Right lobe of liver (tissue), 6 donors: ENCODE results near the gene DAD1. TPM values are rescaled to one million over a fixed set of nuclear protein-coding genes. Genes with fewer than 3 reads are reported as not detected.
"Not testable (repeated sequence)": the region's sequence is repeated elsewhere in the genome, so short reads cannot be mapped to it uniquely, and the experiment has no call there.

Experiments
- ATAC-seq, 4 donors: fragments of 200-7000 bp; cut with Tn5 transposase; one replicate each; pipeline ENCODE4 v1.9.1; 2020; ENCODE audit warnings: mild to moderate bottlenecking in 4 of 4, moderate library complexity in 4 of 4
- DNase-seq, 3 donors: peaks; one replicate each; pipeline ENCODE4 v3.0.0-alpha.2; 2020
- H3K27ac ChIP-seq, 3 donors: fragments of 200-600 bp; one replicate each; pipeline ENCODE4 v1.8.0; 2022
- H3K27me3 ChIP-seq, 2 donors: fragments of 200-600 bp; one replicate each; pipeline ENCODE4 v1.8.0; 2022
- H3K36me3 ChIP-seq, 4 donors: fragments of 200-600 bp; sonication (generic) in 1 of 4; one replicate each; pipeline versions ENCODE4 v1.5.1 to v1.8.0; 2017 to 2022; ENCODE audit warnings: control low read depth in 1 of 4
- H3K4me1 ChIP-seq, 4 donors: fragments of 200-600 bp; sonication (generic) in 1 of 4; one replicate each; pipeline versions ENCODE4 v1.5.1 to v1.8.0; 2017 to 2022; ENCODE audit warnings: control low read depth in 1 of 4
- H3K4me3 ChIP-seq, 3 donors: fragments of 200-600 bp; one replicate each; pipeline ENCODE4 v1.8.0; 2022
- H3K9me3 ChIP-seq, 4 donors: fragments of 200-600 bp; sonication (generic) in 1 of 4; one replicate each; pipeline versions ENCODE4 v1.5.1 to v1.8.0; 2017 to 2022; ENCODE audit warnings: control low read depth in 1 of 4
- POLR2A ChIP-seq: fragments of 450-650 bp; IDR thresholded peaks from one replicate; pipeline ENCODE4 v1.6.1; 2017; ENCODE audit warnings: antibody characterized with exemption, mild to moderate bottlenecking
- WGBS: methylation state at CpG from one replicate; pipeline ENCODE4 v1.1.6; 2018; ENCODE audit warnings: low coverage, low lambda C conversion rate; ENCODE audit not compliant: insufficient coverage; ENCODE audit errors: missing lambda C conversion rate; 5-methylcytosine and 5-hydroxymethylcytosine counted together
- intact Hi-C, 2 donors: fragments of 100-400 bp; cut with DNase I; formaldehyde crosslinking; loops; one replicate each; pipeline versions ENCODE4 v1.11.2 to v1.14.1; 2022
- total RNA-seq, 6 experiments: library from RNA; depleted of rRNA in 2 of 6; stranded (reverse); fragments of >200 nt in 2 of 6; fragmentation: NEBNext Ultra II Directional in 3 of 6; extraction: Animal tissue kit (Norgen Biotek cat#: 25700) in 3 of 6; gene quantifications; one replicate each; pipeline versions ENCODE4 v1.1.0 to v1.2.4, GENCODE V29; 2016 to 2023
- TF ChIP-seq, protein P1 (sequence below), 4 donors: fragments of 200-600 bp in 3 of 4; fragments of 450-650 bp in 1 of 4; IDR thresholded peaks; one replicate each; pipeline versions ENCODE4 v1.5.1 to v1.8.0; 2016 to 2022; ENCODE audit warnings: antibody characterized with exemption in 4 of 4, mild to moderate bottlenecking in 2 of 4
- donor health status: DM: no; HTN: yes; CAD: no.
- donor health status: DM: no; HTN: no; CAD: no.
- donor health status: DM: no; HTN: no; CAD: no.
- donor health status: DM: no; HTN: yes; CAD: no.
- donor health status: DM: no; HTN: yes; CAD: no.

Gene DAD1
- total RNA-seq, 6 experiments from 2014 or later: 107 to 249 (median 133) TPM

DNA sequence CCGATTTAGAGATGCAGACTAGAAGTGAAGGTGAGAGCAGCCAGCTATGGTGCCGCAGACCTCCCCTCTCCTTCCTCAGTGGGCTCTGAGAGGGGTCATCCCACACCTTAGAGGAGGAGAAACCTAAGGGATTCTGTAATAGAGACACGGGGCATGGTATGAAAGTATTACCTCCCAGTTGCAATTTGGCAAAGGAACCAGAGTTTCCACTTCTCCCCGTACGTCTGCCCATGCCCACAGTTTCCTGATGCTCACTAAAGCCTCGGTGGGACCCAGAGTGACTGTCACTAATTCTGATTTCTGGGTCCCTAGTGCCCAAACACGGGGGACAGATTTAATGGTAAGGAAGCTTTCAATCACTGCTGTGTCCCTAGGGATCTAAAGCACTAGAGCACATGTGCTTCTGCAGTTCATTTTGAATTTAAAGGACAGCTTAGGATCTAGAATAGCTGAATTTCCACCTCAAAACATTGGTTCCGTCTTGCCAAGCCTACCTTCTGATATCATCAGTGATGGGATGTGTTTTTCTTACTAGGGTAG lies 44.1 kb downstream of the DAD1 start:
- Histone ChIP-seq H3K27ac (no peak overlapping the region), H3K4me1 (no peaks in the 10 kb centered on the region)
- ATAC-seq: no peak

DNA sequence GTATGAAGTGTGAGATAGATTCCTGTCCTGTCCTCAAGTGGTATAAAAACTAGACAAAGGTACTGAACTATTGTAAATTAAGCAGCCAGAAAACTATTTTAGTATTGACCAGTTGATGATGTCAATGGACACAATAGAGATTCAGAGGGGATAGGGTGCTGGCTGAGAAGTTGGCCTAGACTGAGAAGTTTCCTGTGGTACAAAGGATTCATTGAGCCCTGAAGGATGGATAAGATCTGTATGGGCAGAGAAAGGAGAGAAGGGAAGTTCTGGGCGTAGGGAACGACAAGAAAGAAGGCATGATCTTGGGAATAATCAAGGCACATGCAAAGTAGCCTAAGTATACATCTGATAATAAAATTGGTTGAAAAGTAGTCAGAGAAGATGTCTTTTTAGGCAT lies 44.6 kb downstream of the DAD1 start:
- Histone ChIP-seq H3K27me3 (no peaks in the 10 kb centered on the region), H3K4me1 (no peaks in the 10 kb centered on the region), H3K4me3 (no peak overlapping the region), H3K9me3 (no peaks in the 10 kb centered on the region), H3K36me3 (no peaks in the 10 kb centered on the region), H3K27ac (no peak overlapping the region)
- DNase-seq: no peak
- ATAC-seq: no peak
- intact Hi-C loops: no loop called here
- 61% methylated on average over 2 of the region's 2 CpGs for WGBS
- TF ChIP-seq, protein P1, sequence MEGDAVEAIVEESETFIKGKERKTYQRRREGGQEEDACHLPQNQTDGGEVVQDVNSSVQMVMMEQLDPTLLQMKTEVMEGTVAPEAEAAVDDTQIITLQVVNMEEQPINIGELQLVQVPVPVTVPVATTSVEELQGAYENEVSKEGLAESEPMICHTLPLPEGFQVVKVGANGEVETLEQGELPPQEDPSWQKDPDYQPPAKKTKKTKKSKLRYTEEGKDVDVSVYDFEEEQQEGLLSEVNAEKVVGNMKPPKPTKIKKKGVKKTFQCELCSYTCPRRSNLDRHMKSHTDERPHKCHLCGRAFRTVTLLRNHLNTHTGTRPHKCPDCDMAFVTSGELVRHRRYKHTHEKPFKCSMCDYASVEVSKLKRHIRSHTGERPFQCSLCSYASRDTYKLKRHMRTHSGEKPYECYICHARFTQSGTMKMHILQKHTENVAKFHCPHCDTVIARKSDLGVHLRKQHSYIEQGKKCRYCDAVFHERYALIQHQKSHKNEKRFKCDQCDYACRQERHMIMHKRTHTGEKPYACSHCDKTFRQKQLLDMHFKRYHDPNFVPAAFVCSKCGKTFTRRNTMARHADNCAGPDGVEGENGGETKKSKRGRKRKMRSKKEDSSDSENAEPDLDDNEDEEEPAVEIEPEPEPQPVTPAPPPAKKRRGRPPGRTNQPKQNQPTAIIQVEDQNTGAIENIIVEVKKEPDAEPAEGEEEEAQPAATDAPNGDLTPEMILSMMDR (IDR thresholded peaks at IDR 0.05): no peak
- no peak for TF ChIP-seq POLR2A

More for the DNA sequence above, 44.1 kb downstream of the DAD1 start:
- WGBS: 39% methylated on average over 6 of the region's 8 CpGs
- intact Hi-C loops: no loop called here
- no peak for DNase-seq
- H3K27me3 ChIP-seq: no peaks in the 10 kb centered on the region
- no peaks in the 10 kb centered on the region for H3K36me3 ChIP-seq
- no peak overlapping the region for H3K4me3 ChIP-seq
- no peak for TF ChIP-seq POLR2A
- TF ChIP-seq, protein P1 (IDR thresholded peaks at IDR 0.05): no peak
- H3K9me3 ChIP-seq: no peaks in the 10 kb centered on the region

DNA sequence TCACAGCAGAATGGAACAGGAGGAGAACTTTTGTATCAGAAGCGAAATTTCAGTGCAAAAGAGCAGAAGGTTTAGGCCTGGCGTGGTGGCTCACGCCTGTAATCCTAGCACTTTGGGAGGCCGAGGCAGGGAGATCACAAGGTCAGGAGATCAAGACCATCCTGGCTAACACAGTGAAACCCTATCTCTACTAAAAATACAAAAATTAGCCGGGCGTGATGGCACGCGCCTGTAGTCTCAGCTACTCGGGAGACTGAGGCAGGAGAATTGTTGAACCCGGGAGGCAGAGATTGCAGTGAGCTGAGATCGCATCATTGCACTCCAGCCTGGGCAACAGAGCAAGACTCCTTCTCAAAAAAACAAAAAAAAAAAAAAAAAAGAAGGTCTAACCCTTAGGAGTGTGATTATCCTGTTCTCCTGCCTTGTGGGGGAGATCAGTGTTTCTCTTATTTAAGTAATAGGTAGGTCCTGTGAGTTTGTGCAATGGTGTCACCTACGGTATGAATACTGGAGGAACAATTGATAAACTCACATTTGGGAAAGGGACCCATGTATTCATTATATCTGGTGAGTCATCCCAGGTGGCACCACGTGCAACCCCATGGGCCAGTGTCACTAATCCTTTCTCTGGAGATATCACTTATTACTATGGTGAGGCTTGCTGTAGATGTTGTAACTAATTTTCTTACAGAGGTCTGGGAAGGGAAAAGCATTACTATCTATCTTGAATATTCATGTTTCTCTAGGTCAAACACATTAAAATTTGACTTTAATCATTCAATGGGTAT lies 45.3 kb downstream of the DAD1 start:
- H3K9me3 ChIP-seq, H3K36me3 ChIP-seq, DNase-seq, H3K4me1 ChIP-seq, H3K27ac ChIP-seq, H3K27me3 ChIP-seq, ATAC-seq, intact Hi-C loops, H3K4me3 ChIP-seq: not testable (repeated sequence)
- WGBS: 79% methylated on average over 12 of the region's 13 CpGs

DNA sequence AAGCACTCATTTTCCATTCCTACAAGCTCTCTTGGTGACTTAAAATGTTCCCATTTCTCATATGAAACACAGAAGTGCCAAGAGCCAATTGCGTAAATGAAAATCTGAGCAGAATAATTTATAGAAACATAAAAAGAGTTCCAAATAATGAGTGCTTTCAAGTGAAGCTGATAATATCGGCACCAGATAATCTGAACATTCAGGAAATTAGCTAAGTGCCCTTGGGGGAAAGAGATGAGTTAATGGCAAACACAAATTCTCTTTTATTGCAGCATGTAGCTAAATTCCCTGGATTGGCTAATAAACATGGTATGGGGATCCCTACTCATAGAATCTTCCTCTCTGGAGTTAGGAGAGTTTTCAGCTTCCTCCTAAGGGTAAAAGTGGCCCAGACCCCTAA lies 46.7 kb downstream of the DAD1 start:
- TF ChIP-seq POLR2A: no peak
- TF ChIP-seq, protein P1 (IDR thresholded peaks at IDR 0.05): no peak
- no peaks in the 10 kb centered on the region for H3K27me3 ChIP-seq
- H3K36me3 ChIP-seq: no peaks in the 10 kb centered on the region
- H3K27ac ChIP-seq: no peak overlapping the region
- H3K9me3 ChIP-seq: no peaks in the 10 kb centered on the region
- H3K4me1 ChIP-seq: no peaks in the 10 kb centered on the region
- WGBS: 59% methylated on average over 2 of the region's 2 CpGs
- DNase-seq (no peak), ATAC-seq (no peak)
- H3K4me3 ChIP-seq: no peak overlapping the region
- intact Hi-C loops: no loop called here

DNA sequence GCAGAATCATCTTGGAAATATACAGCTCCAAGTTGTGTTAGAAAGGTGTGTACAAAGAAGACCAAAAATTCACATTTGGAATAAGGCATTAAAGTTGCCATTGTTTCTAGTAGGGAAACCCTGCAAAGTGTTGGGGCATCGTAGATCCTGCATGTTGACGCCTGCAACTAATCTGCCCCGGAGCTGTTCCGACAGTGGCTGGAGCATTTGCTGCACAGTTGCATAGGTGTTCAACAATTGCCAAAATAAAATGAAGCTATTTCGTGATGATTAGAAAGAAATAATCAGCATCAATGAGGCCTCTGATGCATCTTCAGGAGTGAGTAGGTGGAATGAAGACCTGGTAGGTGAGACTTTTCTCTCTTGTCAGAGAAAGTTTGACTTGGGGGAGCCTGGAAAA lies 47.3 kb downstream of the DAD1 start:
- no peak for DNase-seq
- H3K36me3 ChIP-seq: no peaks in the 10 kb centered on the region
- no peaks in the 10 kb centered on the region for H3K4me1 ChIP-seq
- no peak for ATAC-seq
- intact Hi-C loops: no loop called here
- H3K9me3 ChIP-seq: no peaks in the 10 kb centered on the region
- TF ChIP-seq, protein P1 (IDR thresholded peaks at IDR 0.05): no peak
- TF ChIP-seq POLR2A: no peak
- H3K27me3 ChIP-seq: no peaks in the 10 kb centered on the region
- no peak overlapping the region for H3K4me3 ChIP-seq
- WGBS: 59% methylated on average over 5 of the region's 5 CpGs
- H3K27ac ChIP-seq: no peak overlapping the region
